GM12878 (cell line): ENCODE data around the gene MAST3. TPM values are rescaled to one million over a fixed set of nuclear protein-coding genes. Genes with fewer than 3 reads are reported as not detected.

Source experiments
- ATAC-seq: fragments of 200-7000 bp; cut with Tn5 transposase; 3 replicates; pipeline ENCODE4 v1.9.1; 2020; ENCODE audit warnings: mild to moderate bottlenecking, moderate library complexity
- BruUV-seq: library from RNA; stranded (reverse); fragments of 400-500 nt; replicated peaks from 2 replicates; lab custom pipeline; 2021; lab: Mats Ljungman, UMichigan
- CTCF ChIA-PET: fragments of 300-600 bp; sonication (Branson Sonifier 250); formaldehyde crosslinking; extraction: SDS; loops from one replicate; lab custom pipeline; 2021; ENCODE audit warnings: inconsistent platforms; lab: Yijun Ruan, JAX
- POLR2A ChIA-PET: fragments of 350-600 bp; formaldehyde crosslinking; extraction: SDS; loops from one replicate; lab custom pipeline; 2021; ENCODE audit warnings: inconsistent platforms; lab: Charles Lee
- RAD21 ChIA-PET: fragments of 300-600 bp; sonication (Branson Sonifier 250); formaldehyde crosslinking; loops from one replicate; lab custom pipeline; 2023; ENCODE audit warnings: antibody characterized with exemption; ENCODE audit not compliant: unreplicated experiment; lab: Charles Lee
- SMC1A ChIA-PET: fragments of 300-600 bp; sonication (Branson Sonifier 250); formaldehyde crosslinking; loops from one replicate; lab custom pipeline; 2023; ENCODE audit not compliant: unreplicated experiment, uncharacterized antibody; lab: Charles Lee
- DNase-seq: peaks from one replicate; pipeline ENCODE4 v3.0.0-alpha.2; 2011; ENCODE audit warnings: low read depth, low spot score
- FAIRE-seq: peaks from 3 replicates; lab custom pipeline; 2011; peaks lifted over from hg19 to GRCh38; lab: Jason Lieb, UNC
- H2AFZ ChIP-seq: 2 replicates; pipeline ENCODE4 v1.6.0; 2011; ENCODE audit warnings: low read depth, low read length, control low read depth; ENCODE audit not compliant: control insufficient read depth
- H3K27ac ChIP-seq: 2 replicates; pipeline ENCODE4 v1.5.1; 2011; ENCODE audit warnings: control low read depth; ENCODE audit not compliant: control insufficient read depth, insufficient read depth
- H3K27me3 ChIP-seq, 2 experiments: replicated peaks in 1 of 2; 2 replicates each; pipeline versions ENCODE4 v1.6.0 to v1.6.1; 2011; ENCODE audit warnings: low read length in 1 of 2; ENCODE audit not compliant: control insufficient read depth in 2 of 2, insufficient read depth in 2 of 2
- H3K36me3 ChIP-seq, 2 experiments: 2 replicates each; pipeline ENCODE4 v1.5.1; 2011; ENCODE audit warnings: low read length in 1 of 2; ENCODE audit not compliant: control insufficient read depth in 2 of 2, insufficient read depth in 2 of 2
- H3K4me1 ChIP-seq: 2 replicates; pipeline ENCODE4 v1.6.1; 2011; ENCODE audit warnings: mild to moderate bottlenecking, low read length, moderate library complexity, mixed read lengths; ENCODE audit not compliant: control insufficient read depth, insufficient read depth
- H3K4me2 ChIP-seq: 2 replicates; pipeline ENCODE4 v1.6.0; 2011; ENCODE audit warnings: control low read depth; ENCODE audit not compliant: control insufficient read depth, insufficient read depth
- H3K4me3 ChIP-seq: fragments of 200-600 bp; sonication (generic); 2 replicates; pipeline ENCODE4 v1.5.1; 2016
- H3K79me2 ChIP-seq: 2 replicates; pipeline ENCODE4 v1.6.0; 2011; ENCODE audit warnings: low read length; ENCODE audit not compliant: control insufficient read depth, insufficient read depth
- H3K9ac ChIP-seq: 2 replicates; pipeline ENCODE4 v1.8.0; 2011; ENCODE audit warnings: low read length, control low read depth, mixed read lengths; ENCODE audit not compliant: control insufficient read depth, insufficient read depth
- H3K9me3 ChIP-seq: replicated peaks from 3 replicates; pipeline ENCODE4 v1.5.1; 2011; ENCODE audit warnings: mild to moderate bottlenecking, low read length; ENCODE audit not compliant: control insufficient read depth, insufficient read depth
- H4K20me1 ChIP-seq: 2 replicates; pipeline ENCODE4 v1.6.0; 2011; ENCODE audit not compliant: control insufficient read depth, insufficient read depth
- LARP7 ChIP-seq: fragments of 450-650 bp; IDR thresholded peaks from 2 replicates; pipeline ENCODE4 v1.6.1; 2017; ENCODE audit warnings: mild to moderate bottlenecking
- RAD51 ChIP-seq: fragments of 450-650 bp; IDR thresholded peaks from 2 replicates; pipeline ENCODE4 v1.6.1; 2016; ENCODE audit warnings: moderate library complexity, mild to moderate bottlenecking, inconsistent platforms
- RELA ChIP-seq: fragments of 450-650 bp; IDR thresholded peaks from 2 replicates; pipeline ENCODE4 v1.8.0; 2014; ENCODE audit warnings: borderline replicate concordance; ENCODE audit not compliant: partially characterized antibody
- RFX5 ChIP-seq: IDR thresholded peaks from 2 replicates; pipeline ENCODE4 v1.6.1; 2011; ENCODE audit warnings: low read depth, low read length, improper control_type of control experiment
- YY1 ChIP-seq: IDR thresholded peaks from 2 replicates; pipeline ENCODE4 v1.6.1; 2011; ENCODE audit warnings: low read depth, mild to moderate bottlenecking, low read length
- ZBED1 ChIP-seq: IDR thresholded peaks from 2 replicates; pipeline ENCODE4 v1.6.1; 2016; ENCODE audit warnings: borderline replicate concordance
- WGBS: methylation state at CpG from one replicate; pipeline ENCODE4 v1.1.6; 2016; ENCODE audit warnings: low lambda C conversion rate; ENCODE audit not compliant: insufficient replicate concordance, insufficient coverage; ENCODE audit errors: missing lambda C conversion rate; 5-methylcytosine and 5-hydroxymethylcytosine counted together
- in situ Hi-C: fragments of 300-500 bp; cut with MboI; formaldehyde crosslinking; loops from 9 replicates; pipeline ENCODE4 v1.14.3; 2018; ENCODE audit warnings: mixed read lengths
- intact Hi-C: fragments of 100-400 bp; cut with micrococcal nuclease; formaldehyde crosslinking; loops from one replicate; pipeline ENCODE4 v1.14.2; 2022; ENCODE audit not compliant: unreplicated experiment
- polyA plus RNA-seq, 11 experiments: library from polyadenylated mRNA; depleted of rRNA in 4 of 11; unstranded in 6 of 11; stranded (reverse) in 5 of 11; fragments of >200 nt; fragmentation: Nextera tagmentation in 4 of 11; fragmentation: Illumina TruSeq in 1 of 11; extraction: Ambion mirVana in 4 of 11; extraction: Trizol in 1 of 11; gene quantifications; 1 replicate in 1 of 11; 2 replicates in 10 of 11; pipeline versions ENCODE4 v1.2.1 to v1.2.3, GENCODE V29; 2011 to 2016; ENCODE audit warnings: inconsistent platforms in 2 of 11, missing spikeins in 2 of 11, low read depth in 1 of 11
- total RNA-seq, 4 experiments: library from RNA; depleted of rRNA in 3 of 4; stranded (reverse); fragments of >200 nt in 3 of 4; fragmentation: Illumina TruSeq in 1 of 4; extraction: Trizol in 1 of 4; gene quantifications; 2 replicates each; pipeline versions ENCODE4 v1.2.1 to v1.2.3, GENCODE V29; 2013 to 2021
- TF ChIP-seq, protein P1 (sequence below): fragments of 450-650 bp; conservative IDR thresholded peaks from 2 replicates; pipeline ENCODE4 v1.6.1; 2017; ENCODE audit warnings: mild to moderate bottlenecking, moderate library complexity
- TF ChIP-seq, protein P2 (sequence below): fragments of 450-650 bp; IDR thresholded peaks from 2 replicates; pipeline ENCODE4 v1.6.1; 2017; ENCODE audit warnings: mild to moderate bottlenecking, moderate library complexity
- TF ChIP-seq, protein P3 (sequence below): fragments of 450-650 bp; formaldehyde crosslinking; IDR thresholded peaks from 2 replicates; pipeline ENCODE4 v1.5.0; 2022; ENCODE audit warnings: mild to moderate bottlenecking, missing genetic modification characterization
- TF ChIP-seq, protein P4 (sequence below): fragments of 450-650 bp; IDR thresholded peaks from 2 replicates; pipeline ENCODE4 v1.6.1; 2014; ENCODE audit warnings: mild to moderate bottlenecking
- TF ChIP-seq, protein P5 (sequence below): IDR thresholded peaks from 2 replicates; pipeline ENCODE4 v1.6.1; 2012; ENCODE audit warnings: low read depth, low read length, improper control_type of control experiment

The MAST3 gene
- total and polyA plus RNA-seq, 10 of the 15 experiments (the other 5 are each of a cell fraction or from before 2014, with no cell fraction given), result 3.0 to 22.2 (median 7.5) TPM

DNA sequence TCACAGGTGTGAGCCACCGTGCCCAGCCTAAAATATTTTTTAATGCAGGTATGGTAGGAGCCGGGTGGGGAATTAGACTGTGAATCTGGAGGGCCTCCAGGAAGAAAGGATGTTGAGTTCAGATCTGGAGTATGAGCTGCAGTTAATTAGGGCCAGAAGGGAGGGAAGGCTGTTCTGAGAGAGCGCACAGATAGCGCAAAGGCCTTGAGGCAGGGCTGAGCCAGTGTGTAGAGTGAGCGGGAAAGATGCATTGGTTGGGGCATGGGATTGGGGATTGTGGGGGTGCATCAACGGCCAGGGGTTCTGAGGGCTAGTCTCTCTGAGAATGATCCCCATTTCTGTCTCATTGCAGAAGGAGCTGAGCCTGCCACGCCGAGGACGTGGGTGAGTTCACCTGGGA lies 9.7 kb downstream of the MAST3 start (continued):
- TF ChIP-seq, protein P1, sequence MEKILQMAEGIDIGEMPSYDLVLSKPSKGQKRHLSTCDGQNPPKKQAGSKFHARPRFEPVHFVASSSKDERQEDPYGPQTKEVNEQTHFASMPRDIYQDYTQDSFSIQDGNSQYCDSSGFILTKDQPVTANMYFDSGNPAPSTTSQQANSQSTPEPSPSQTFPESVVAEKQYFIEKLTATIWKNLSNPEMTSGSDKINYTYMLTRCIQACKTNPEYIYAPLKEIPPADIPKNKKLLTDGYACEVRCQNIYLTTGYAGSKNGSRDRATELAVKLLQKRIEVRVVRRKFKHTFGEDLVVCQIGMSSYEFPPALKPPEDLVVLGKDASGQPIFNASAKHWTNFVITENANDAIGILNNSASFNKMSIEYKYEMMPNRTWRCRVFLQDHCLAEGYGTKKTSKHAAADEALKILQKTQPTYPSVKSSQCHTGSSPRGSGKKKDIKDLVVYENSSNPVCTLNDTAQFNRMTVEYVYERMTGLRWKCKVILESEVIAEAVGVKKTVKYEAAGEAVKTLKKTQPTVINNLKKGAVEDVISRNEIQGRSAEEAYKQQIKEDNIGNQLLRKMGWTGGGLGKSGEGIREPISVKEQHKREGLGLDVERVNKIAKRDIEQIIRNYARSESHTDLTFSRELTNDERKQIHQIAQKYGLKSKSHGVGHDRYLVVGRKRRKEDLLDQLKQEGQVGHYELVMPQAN, result no peak
- TF ChIP-seq RAD51 (no peak), RFX5 (no peak), LARP7 (no peak)
- TF ChIP-seq, protein P2, sequence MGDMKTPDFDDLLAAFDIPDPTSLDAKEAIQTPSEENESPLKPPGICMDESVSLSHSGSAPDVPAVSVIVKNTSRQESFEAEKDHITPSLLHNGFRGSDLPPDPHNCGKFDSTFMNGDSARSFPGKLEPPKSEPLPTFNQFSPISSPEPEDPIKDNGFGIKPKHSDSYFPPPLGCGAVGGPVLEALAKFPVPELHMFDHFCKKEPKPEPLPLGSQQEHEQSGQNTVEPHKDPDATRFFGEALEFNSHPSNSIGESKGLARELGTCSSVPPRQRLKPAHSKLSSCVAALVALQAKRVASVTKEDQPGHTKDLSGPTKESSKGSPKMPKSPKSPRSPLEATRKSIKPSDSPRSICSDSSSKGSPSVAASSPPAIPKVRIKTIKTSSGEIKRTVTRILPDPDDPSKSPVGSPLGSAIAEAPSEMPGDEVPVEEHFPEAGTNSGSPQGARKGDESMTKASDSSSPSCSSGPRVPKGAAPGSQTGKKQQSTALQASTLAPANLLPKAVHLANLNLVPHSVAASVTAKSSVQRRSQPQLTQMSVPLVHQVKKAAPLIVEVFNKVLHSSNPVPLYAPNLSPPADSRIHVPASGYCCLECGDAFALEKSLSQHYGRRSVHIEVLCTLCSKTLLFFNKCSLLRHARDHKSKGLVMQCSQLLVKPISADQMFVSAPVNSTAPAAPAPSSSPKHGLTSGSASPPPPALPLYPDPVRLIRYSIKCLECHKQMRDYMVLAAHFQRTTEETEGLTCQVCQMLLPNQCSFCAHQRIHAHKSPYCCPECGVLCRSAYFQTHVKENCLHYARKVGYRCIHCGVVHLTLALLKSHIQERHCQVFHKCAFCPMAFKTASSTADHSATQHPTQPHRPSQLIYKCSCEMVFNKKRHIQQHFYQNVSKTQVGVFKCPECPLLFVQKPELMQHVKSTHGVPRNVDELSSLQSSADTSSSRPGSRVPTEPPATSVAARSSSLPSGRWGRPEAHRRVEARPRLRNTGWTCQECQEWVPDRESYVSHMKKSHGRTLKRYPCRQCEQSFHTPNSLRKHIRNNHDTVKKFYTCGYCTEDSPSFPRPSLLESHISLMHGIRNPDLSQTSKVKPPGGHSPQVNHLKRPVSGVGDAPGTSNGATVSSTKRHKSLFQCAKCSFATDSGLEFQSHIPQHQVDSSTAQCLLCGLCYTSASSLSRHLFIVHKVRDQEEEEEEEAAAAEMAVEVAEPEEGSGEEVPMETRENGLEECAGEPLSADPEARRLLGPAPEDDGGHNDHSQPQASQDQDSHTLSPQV, result no peak

DNA sequence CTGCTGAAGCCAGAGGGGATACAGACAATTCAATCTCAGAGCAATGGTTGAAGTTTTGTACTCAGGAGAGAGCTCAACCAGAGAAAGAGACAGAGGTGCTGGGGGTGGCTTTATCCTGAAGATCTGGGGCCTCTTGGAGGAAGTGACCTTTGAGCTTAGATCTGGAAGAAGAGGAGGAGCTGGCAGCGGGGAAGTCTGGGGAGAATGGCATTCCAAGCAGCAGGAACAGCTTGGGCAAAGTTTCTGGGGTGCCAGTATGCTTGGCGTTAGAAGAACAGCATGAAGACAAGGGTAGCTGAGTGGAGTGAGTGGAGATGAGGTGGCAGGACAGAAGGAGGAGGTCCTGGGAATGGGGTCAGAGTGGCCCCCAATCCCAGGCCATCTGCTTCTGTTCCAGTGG lies 11.3 kb downstream of the MAST3 start:
- CTCF ChIA-PET, result interaction anchor here (0.7 to 6.3 kb wide), 5 partner anchors 10 to 45 kb away, joined by 4 to 48 read pairs (median 16); partner anchors contain the start of genes MAST3 and PIK3R2
- no peak overlapping the region for H3K27ac ChIP-seq
- FAIRE-seq, result no peak
- peaks cover 3 to 9% of the 10 kb centered on the region in 2 experiments; a peak in 3 of 4 replicates for H3K36me3 ChIP-seq
- in situ Hi-C loops, result no loop called here
- H3K27me3 ChIP-seq, result no peaks in the 10 kb centered on the region
- no peak overlapping the region for H2AFZ ChIP-seq
- POLR2A ChIA-PET, result interaction anchor here (0.6 to 4.3 kb wide), 6 partner anchors 10 to 52 kb away, joined by 3 to 16 read pairs (median 4); partner anchors contain the start of genes MAST3 and PIK3R2
- RAD21 ChIA-PET, result interaction anchor here (0.8 to 3.2 kb wide), 4 partner anchors 10 to 46 kb away, joined by 3 to 14 read pairs (median 7); partner anchors contain the start of gene PIK3R2
- no peak for DNase-seq
- no peaks in the 10 kb centered on the region for H3K9me3 ChIP-seq
- H3K4me2 ChIP-seq, result peak overlapping the region; percentile 94
- peaks cover 5% of the 10 kb centered on the region for H3K79me2 ChIP-seq
- ATAC-seq, result no peak
- SMC1A ChIA-PET, result interaction anchor here (0.8 to 2.1 kb wide), 7 partner anchors 17 to 84 kb away, joined by 3 to 11 read pairs (median 3); partner anchors contain the start of genes MPV17L2 and PIK3R2
- no peak overlapping the region for H3K4me3 ChIP-seq
- BruUV-seq, result no TSS peak
- H3K4me1 ChIP-seq, result peaks cover 50% of the 10 kb centered on the region
- H3K9ac ChIP-seq, result no peak overlapping the region; the same call in 1 of the 2 replicates
- intact Hi-C loops, result loop anchor here (2.0 kb wide), 1 partner anchor 102 kb away; no protein-coding TSS in a partner anchor
- WGBS, result 70% methylated on average over 2 of the region's 2 CpGs
- no peaks in the 10 kb centered on the region for H4K20me1 ChIP-seq
- TF ChIP-seq, protein P3, sequence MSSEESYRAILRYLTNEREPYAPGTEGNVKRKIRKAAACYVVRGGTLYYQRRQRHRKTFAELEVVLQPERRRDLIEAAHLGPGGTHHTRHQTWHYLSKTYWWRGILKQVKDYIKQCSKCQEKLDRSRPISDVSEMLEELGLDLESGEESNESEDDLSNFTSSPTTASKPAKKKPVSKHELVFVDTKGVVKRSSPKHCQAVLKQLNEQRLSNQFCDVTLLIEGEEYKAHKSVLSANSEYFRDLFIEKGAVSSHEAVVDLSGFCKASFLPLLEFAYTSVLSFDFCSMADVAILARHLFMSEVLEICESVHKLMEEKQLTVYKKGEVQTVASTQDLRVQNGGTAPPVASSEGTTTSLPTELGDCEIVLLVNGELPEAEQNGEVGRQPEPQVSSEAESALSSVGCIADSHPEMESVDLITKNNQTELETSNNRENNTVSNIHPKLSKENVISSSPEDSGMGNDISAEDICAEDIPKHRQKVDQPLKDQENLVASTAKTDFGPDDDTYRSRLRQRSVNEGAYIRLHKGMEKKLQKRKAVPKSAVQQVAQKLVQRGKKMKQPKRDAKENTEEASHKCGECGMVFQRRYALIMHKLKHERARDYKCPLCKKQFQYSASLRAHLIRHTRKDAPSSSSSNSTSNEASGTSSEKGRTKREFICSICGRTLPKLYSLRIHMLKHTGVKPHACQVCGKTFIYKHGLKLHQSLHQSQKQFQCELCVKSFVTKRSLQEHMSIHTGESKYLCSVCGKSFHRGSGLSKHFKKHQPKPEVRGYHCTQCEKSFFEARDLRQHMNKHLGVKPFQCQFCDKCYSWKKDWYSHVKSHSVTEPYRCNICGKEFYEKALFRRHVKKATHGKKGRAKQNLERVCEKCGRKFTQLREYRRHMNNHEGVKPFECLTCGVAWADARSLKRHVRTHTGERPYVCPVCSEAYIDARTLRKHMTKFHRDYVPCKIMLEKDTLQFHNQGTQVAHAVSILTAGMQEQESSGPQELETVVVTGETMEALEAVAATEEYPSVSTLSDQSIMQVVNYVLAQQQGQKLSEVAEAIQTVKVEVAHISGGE, result no peak
- TF ChIP-seq, protein P4, sequence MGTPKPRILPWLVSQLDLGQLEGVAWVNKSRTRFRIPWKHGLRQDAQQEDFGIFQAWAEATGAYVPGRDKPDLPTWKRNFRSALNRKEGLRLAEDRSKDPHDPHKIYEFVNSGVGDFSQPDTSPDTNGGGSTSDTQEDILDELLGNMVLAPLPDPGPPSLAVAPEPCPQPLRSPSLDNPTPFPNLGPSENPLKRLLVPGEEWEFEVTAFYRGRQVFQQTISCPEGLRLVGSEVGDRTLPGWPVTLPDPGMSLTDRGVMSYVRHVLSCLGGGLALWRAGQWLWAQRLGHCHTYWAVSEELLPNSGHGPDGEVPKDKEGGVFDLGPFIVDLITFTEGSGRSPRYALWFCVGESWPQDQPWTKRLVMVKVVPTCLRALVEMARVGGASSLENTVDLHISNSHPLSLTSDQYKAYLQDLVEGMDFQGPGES, result no peak
- no peak for TF ChIP-seq RELA
- no peak for TF ChIP-seq YY1
- TF ChIP-seq, protein P5, sequence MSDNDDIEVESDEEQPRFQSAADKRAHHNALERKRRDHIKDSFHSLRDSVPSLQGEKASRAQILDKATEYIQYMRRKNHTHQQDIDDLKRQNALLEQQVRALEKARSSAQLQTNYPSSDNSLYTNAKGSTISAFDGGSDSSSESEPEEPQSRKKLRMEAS, result no peak
- TF ChIP-seq ZBED1, result no peak
